Neural cell (in vitro differentiated cells): ENCODE results near the gene HCFC1. TPM values are rescaled to one million over a fixed set of nuclear protein-coding genes. Genes with fewer than 3 reads are reported as not detected.
A peak's percentile ranks its signal among the peaks of the same experiment; 100 is the strongest.

Source experiments
- H2AFZ ChIP-seq: fragments of 200-600, 300-800 bp; sonication (generic), shearing (Covaris generic); 2 replicates; pipeline ENCODE4 v1.6.0; 2014; ENCODE audit warnings: low read depth, mild to moderate bottlenecking, antibody characterized with exemption, low read length, moderate library complexity
- H3F3A ChIP-seq: fragments of 200-600 bp; shearing (Covaris generic); 2 replicates; pipeline ENCODE4 v1.6.1; 2016; ENCODE audit warnings: mild to moderate bottlenecking, moderate library complexity, mixed read lengths, antibody characterized with exemption, low read length; ENCODE audit not compliant: insufficient read depth, poor library complexity, severe bottlenecking
- H3K27ac ChIP-seq: fragments of 200-600, 300-800 bp; sonication (generic), shearing (Covaris generic); 2 replicates; pipeline ENCODE4 v1.5.1; 2014; ENCODE audit warnings: mild to moderate bottlenecking, low read length, moderate library complexity
- H3K27me3 ChIP-seq: fragments of 300-800, 200-600 bp; sonication (generic), shearing (Covaris generic); 2 replicates; pipeline ENCODE4 v1.6.0; 2014; ENCODE audit warnings: mild to moderate bottlenecking, low read depth, low read length, moderate library complexity; ENCODE audit not compliant: insufficient read depth
- H3K36me3 ChIP-seq: fragments of 300-800, 200-600 bp; sonication (generic), shearing (Covaris generic); 2 replicates; pipeline ENCODE4 v1.5.1; 2014; ENCODE audit warnings: mild to moderate bottlenecking, antibody characterized with exemption, low read length, moderate library complexity; ENCODE audit not compliant: insufficient read depth
- H3K4me2 ChIP-seq: fragments of 300-800, 200-600 bp; sonication (generic), shearing (Covaris generic); 2 replicates; pipeline ENCODE4 v1.6.0; 2014; ENCODE audit warnings: mild to moderate bottlenecking, low read length
- H3K4me3 ChIP-seq: fragments of 300-800, 200-600 bp; sonication (generic), shearing (Covaris generic); 2 replicates; pipeline ENCODE4 v1.5.1; 2014; ENCODE audit warnings: mild to moderate bottlenecking, low read length, moderate library complexity
- H3K79me2 ChIP-seq: fragments of 200-600 bp; shearing (Covaris generic); replicated peaks from 2 replicates; pipeline ENCODE4 v1.6.0; 2014; ENCODE audit warnings: mild to moderate bottlenecking, low read length, moderate library complexity; ENCODE audit not compliant: insufficient read depth
- H3K9ac ChIP-seq: fragments of 300-800, 200-600 bp; sonication (generic), shearing (Covaris generic); 2 replicates; pipeline ENCODE4 v1.6.1; 2016; ENCODE audit warnings: mild to moderate bottlenecking, low read length, mixed read lengths
- H3K9me2 ChIP-seq: fragments of 200-600 bp; shearing (Covaris generic); 2 replicates; pipeline ENCODE4 v1.6.1; 2016; ENCODE audit warnings: mild to moderate bottlenecking, low read length, mixed read lengths; ENCODE audit not compliant: insufficient read depth
- H3K9me3 ChIP-seq: fragments of 200-600, 300-800 bp; sonication (generic), shearing (Covaris generic); 2 replicates; pipeline ENCODE4 v1.6.1; 2016; ENCODE audit warnings: mild to moderate bottlenecking, mixed run types, low read length, moderate library complexity, mixed read lengths
- H4K20me1 ChIP-seq: fragments of 200-600 bp; shearing (Covaris generic); 2 replicates; pipeline ENCODE4 v1.6.1; 2016; ENCODE audit warnings: mild to moderate bottlenecking, mixed run types; ENCODE audit not compliant: insufficient read depth
- EP300 ChIP-seq: fragments of 450-650 bp; conservative IDR thresholded peaks from 2 replicates; pipeline ENCODE4 v1.6.1; 2014; ENCODE audit warnings: antibody characterized with exemption, mild to moderate bottlenecking, moderate library complexity; ENCODE audit not compliant: poor library complexity, severe bottlenecking
- EZH2 ChIP-seq: fragments of 200-600, 300-800 bp; shearing (Covaris generic), sonication (generic); IDR thresholded peaks from 2 replicates; pipeline ENCODE4 v1.6.1; 2014; ENCODE audit warnings: antibody characterized with exemption, low read length, borderline replicate concordance, mild to moderate bottlenecking; ENCODE audit not compliant: insufficient read depth, poor library complexity, severe bottlenecking
- MXI1 ChIP-seq: fragments of 450-650 bp; conservative IDR thresholded peaks from 2 replicates; pipeline ENCODE4 v1.6.1; 2014; ENCODE audit warnings: antibody characterized with exemption, mild to moderate bottlenecking; ENCODE audit not compliant: poor library complexity, severe bottlenecking
- POLR2AphosphoS5 ChIP-seq: IDR thresholded peaks from 2 replicates; pipeline ENCODE4 v1.6.1; 2012
- RAD21 ChIP-seq: fragments of 450-650 bp; conservative IDR thresholded peaks from 2 replicates; pipeline ENCODE4 v1.6.1; 2014; ENCODE audit warnings: antibody characterized with exemption, mild to moderate bottlenecking, moderate library complexity
- SMC3 ChIP-seq: fragments of 450-650 bp; conservative IDR thresholded peaks from 2 replicates; pipeline ENCODE4 v1.6.1; 2014; ENCODE audit warnings: antibody characterized with exemption, mild to moderate bottlenecking, moderate library complexity; ENCODE audit not compliant: poor library complexity
- TAF1 ChIP-seq: IDR thresholded peaks from 2 replicates; pipeline ENCODE4 v1.6.1; 2012; ENCODE audit warnings: low read depth
- polyA plus RNA-seq: library from polyadenylated mRNA; depleted of rRNA; stranded (reverse); fragments of >200 nt; gene quantifications from 2 replicates; pipeline ENCODE4 v1.2.3, GENCODE V29; 2014
- TF ChIP-seq, protein P1 (sequence below): IDR thresholded peaks from 2 replicates; pipeline ENCODE4 v1.6.1; 2012; ENCODE audit warnings: borderline replicate concordance
- TF ChIP-seq, protein P2 (sequence below): fragments of 450-650 bp; IDR thresholded peaks from 2 replicates; pipeline ENCODE4 v1.5.1; 2014; ENCODE audit warnings: antibody characterized with exemption, mild to moderate bottlenecking, moderate library complexity; ENCODE audit not compliant: poor library complexity, severe bottlenecking

Gene HCFC1
- polyA plus RNA-seq, 1 donor from 2014 or later, result 7.3 TPM

DNA sequence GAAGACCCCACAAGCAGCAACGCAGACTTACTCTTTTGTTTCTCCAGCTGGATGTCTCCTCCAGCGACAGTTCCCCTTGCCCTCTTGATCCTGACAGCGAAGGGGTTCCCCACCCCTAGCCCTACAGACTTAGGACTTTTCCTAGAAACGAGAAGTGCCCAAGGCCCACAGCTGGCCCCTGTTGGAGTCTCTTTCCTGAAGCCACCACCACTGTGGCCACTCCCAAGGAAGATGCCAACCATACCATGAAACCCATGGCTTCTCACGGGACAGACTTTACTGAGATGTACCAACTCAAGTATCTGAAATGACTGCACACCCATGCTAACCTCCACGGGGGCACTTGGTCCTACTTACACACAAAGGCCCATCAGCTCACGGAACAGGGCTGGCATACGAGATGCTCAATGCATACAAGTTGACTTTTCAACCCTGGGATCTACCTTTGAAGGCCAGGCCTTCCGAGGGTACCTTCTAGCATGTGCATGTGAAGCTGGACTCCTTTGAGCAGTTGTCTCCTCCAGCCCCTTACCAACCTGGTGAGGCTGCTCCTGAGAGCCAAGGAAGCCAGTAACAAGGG is 49.0 kb upstream of the HCFC1 start:
- no peaks in the 10 kb centered on the region for H3K9me2 ChIP-seq
- no peaks in the 10 kb centered on the region for H3K79me2 ChIP-seq
- no peak overlapping the region for H3K27ac ChIP-seq
- peak overlapping the region; percentile 31 for H3K4me3 ChIP-seq
- no peaks in the 10 kb centered on the region for H4K20me1 ChIP-seq
- no peaks in the 10 kb centered on the region for H3F3A ChIP-seq
- H2AFZ ChIP-seq, result no peak overlapping the region
- TF ChIP-seq EZH2 (no peak), TAF1 (no peak), EP300 (no peak), MXI1 (no peak), POLR2AphosphoS5 (no peak), SMC3 (no peak), RAD21 (no peak)
- TF ChIP-seq, protein P1, sequence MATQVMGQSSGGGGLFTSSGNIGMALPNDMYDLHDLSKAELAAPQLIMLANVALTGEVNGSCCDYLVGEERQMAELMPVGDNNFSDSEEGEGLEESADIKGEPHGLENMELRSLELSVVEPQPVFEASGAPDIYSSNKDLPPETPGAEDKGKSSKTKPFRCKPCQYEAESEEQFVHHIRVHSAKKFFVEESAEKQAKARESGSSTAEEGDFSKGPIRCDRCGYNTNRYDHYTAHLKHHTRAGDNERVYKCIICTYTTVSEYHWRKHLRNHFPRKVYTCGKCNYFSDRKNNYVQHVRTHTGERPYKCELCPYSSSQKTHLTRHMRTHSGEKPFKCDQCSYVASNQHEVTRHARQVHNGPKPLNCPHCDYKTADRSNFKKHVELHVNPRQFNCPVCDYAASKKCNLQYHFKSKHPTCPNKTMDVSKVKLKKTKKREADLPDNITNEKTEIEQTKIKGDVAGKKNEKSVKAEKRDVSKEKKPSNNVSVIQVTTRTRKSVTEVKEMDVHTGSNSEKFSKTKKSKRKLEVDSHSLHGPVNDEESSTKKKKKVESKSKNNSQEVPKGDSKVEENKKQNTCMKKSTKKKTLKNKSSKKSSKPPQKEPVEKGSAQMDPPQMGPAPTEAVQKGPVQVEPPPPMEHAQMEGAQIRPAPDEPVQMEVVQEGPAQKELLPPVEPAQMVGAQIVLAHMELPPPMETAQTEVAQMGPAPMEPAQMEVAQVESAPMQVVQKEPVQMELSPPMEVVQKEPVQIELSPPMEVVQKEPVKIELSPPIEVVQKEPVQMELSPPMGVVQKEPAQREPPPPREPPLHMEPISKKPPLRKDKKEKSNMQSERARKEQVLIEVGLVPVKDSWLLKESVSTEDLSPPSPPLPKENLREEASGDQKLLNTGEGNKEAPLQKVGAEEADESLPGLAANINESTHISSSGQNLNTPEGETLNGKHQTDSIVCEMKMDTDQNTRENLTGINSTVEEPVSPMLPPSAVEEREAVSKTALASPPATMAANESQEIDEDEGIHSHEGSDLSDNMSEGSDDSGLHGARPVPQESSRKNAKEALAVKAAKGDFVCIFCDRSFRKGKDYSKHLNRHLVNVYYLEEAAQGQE, result no peak
- TF ChIP-seq, protein P2, sequence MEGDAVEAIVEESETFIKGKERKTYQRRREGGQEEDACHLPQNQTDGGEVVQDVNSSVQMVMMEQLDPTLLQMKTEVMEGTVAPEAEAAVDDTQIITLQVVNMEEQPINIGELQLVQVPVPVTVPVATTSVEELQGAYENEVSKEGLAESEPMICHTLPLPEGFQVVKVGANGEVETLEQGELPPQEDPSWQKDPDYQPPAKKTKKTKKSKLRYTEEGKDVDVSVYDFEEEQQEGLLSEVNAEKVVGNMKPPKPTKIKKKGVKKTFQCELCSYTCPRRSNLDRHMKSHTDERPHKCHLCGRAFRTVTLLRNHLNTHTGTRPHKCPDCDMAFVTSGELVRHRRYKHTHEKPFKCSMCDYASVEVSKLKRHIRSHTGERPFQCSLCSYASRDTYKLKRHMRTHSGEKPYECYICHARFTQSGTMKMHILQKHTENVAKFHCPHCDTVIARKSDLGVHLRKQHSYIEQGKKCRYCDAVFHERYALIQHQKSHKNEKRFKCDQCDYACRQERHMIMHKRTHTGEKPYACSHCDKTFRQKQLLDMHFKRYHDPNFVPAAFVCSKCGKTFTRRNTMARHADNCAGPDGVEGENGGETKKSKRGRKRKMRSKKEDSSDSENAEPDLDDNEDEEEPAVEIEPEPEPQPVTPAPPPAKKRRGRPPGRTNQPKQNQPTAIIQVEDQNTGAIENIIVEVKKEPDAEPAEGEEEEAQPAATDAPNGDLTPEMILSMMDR, result no peak
- H3K36me3 ChIP-seq, result no peaks in the 10 kb centered on the region
- H3K4me2 ChIP-seq, result no peak overlapping the region
- H3K9me3 ChIP-seq, result no peaks in the 10 kb centered on the region
- H3K9ac ChIP-seq, result no peak overlapping the region
- no peaks in the 10 kb centered on the region for H3K27me3 ChIP-seq

DNA sequence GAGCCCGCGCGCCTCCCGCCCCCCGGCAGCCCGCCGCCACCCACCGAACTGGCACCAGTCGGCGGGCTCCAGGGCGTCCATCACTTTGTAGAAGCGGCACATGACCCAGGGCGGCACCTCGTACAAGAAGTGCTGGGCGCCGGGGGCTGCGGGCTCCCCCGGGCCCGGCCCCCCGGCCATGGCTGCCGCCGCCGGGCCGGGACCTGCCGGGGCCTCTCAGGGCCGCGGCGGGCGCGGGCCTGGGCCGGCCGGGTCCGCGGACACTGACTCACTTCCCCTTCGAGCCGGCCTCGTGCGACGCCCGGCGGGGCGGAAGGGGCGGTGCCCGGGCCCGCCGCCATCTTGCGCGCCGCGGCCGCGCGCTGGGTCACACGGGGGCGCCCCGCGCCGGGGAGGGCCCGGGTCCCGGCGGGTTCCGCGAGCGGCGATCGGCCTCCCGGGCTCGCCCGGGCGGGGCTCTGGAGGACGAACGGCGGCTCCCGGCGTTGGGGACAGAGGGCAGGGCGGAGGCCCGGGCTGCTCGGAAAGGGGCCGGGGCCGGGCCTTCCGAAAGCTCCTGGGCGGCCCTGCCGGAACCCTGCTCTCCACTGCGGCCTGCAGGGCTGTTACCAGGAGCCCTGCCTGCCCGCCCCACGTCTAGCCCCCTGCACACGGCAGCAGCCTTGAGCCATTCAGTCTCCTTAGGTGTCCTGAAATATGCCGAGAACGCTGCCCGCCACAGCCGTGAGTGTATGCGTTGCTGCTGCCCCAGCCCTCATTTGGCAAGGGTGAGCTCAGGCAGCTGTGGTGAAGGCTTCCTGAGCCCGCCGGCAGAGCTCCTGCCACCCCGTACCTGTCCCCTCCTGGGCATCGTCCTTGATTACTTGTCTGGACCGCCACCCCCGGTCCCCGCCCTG is 48.3 kb upstream of the HCFC1 start, which contains the start of gene IRAK1:
IRAK1 (minus strand) TSS at position 270 of the 896 bp plus-strand sequence; CDS start at position 180, 90 bp downstream.
- H3K4me3 ChIP-seq, result peak within 1 kb of the TSS; percentile 31
- peak within 1 kb of the TSS; percentile 16 for H3K9ac ChIP-seq
- H3K36me3 ChIP-seq, result no peaks in the 10 kb centered on the region
- H3K9me3 ChIP-seq, result no peaks in the 10 kb centered on the region
- H3F3A ChIP-seq, result no peaks in the 10 kb centered on the region
- H4K20me1 ChIP-seq, result no peaks in the 10 kb centered on the region
- TF ChIP-seq, protein P2, result no peak
- TF ChIP-seq EP300 (no peak), POLR2AphosphoS5 (no peak), TAF1 (no peak), SMC3 (no peak), MXI1 (no peak), RAD21 (no peak), EZH2 (no peak)
- TF ChIP-seq, protein P1, result no peak
- H3K4me2 ChIP-seq, result no peak within 1 kb of the TSS
- H3K27ac ChIP-seq, result no peak within 1 kb of the TSS
- H3K9me2 ChIP-seq, result no peaks in the 10 kb centered on the region
- H3K27me3 ChIP-seq, result no peaks in the 10 kb centered on the region
- H2AFZ ChIP-seq, result no peak within 1 kb of the TSS
- no peaks in the 10 kb centered on the region for H3K79me2 ChIP-seq
